OCI-LY3 (cell line): ENCODE results near the gene GAPT.

ENCODE experiments used
- H2AFZ ChIP-seq: fragments of 200-600, 300-600 bp; shearing (Covaris generic); 2 replicates; pipeline ENCODE4 v1.6.0; 2014; ENCODE audit warnings: antibody characterized with exemption, low read depth, low read length
- H3K27ac ChIP-seq: fragments of 200-600, 300-600 bp; sonication (generic); 2 replicates; pipeline ENCODE4 v1.5.1; 2014; ENCODE audit warnings: mild to moderate bottlenecking, low read length, moderate library complexity, mixed read lengths
- H3K27me3 ChIP-seq: fragments of 200-600, 300-600 bp; sonication (generic); 2 replicates; pipeline ENCODE4 v1.6.1; 2014; ENCODE audit warnings: low read depth, low read length, mixed read lengths
- H3K36me3 ChIP-seq: fragments of 200-600, 300-600 bp; sonication (generic); replicated peaks from 2 replicates; pipeline ENCODE3; 2014; ENCODE audit warnings: low read depth, low read length, mixed read lengths
- H3K4me1 ChIP-seq: fragments of 300-600, 200-600 bp; sonication (generic); 2 replicates; pipeline ENCODE4 v1.6.1; 2014; ENCODE audit warnings: low read length, mixed read lengths
- H3K4me2 ChIP-seq: fragments of 200-600, 300-600 bp; sonication (generic); 2 replicates; pipeline ENCODE4 v1.6.1; 2014; ENCODE audit warnings: low read length, mixed read lengths
- H3K4me3 ChIP-seq: fragments of 300-600, 200-600 bp; sonication (generic); 2 replicates; pipeline ENCODE4 v1.5.1; 2014; ENCODE audit warnings: antibody characterized with exemption, mild to moderate bottlenecking, low read length, moderate library complexity
- H3K79me2 ChIP-seq: fragments of 300-600, 200-600 bp; shearing (Covaris generic); 2 replicates; pipeline ENCODE4 v1.6.1; 2014; ENCODE audit warnings: mild to moderate bottlenecking, low read length, mixed read lengths
- H3K9ac ChIP-seq: fragments of 300-600, 200-600 bp; shearing (Covaris generic); 2 replicates; pipeline ENCODE4 v1.6.0; 2014; ENCODE audit warnings: mild to moderate bottlenecking, low read length, moderate library complexity
- H3K9me3 ChIP-seq: fragments of 200-600, 300-600 bp; shearing (Covaris generic); 2 replicates; pipeline ENCODE4 v1.6.1; 2014; ENCODE audit warnings: low read length, mixed read lengths; ENCODE audit not compliant: insufficient read depth
- H4K20me1 ChIP-seq: fragments of 200-600, 300-600 bp; sonication (generic); 2 replicates; pipeline ENCODE4 v1.6.1; 2016; ENCODE audit warnings: low read length, mixed read lengths; ENCODE audit not compliant: insufficient read depth
- EZH2phosphoT487 ChIP-seq: fragments of 200-600 bp; shearing (Covaris generic); IDR thresholded peaks from 2 replicates; pipeline ENCODE4 v1.6.1; 2018; ENCODE audit warnings: antibody characterized with exemption, mixed run types, low read depth
- TF ChIP-seq, protein P1 (sequence below): fragments of 200-600, 300-600 bp; sonication (generic); IDR thresholded peaks from 2 replicates; pipeline ENCODE4 v1.5.1; 2014; ENCODE audit warnings: antibody characterized with exemption, low read length, low read depth

GAPT gene

GRCh38 chr5:58491216-58491892, at the start of gene GAPT:
GAPT (plus strand) TSS chr5:58491435; CDS start chr5:58494537, 3,102 bp downstream.
- peak within 1 kb of the TSS; percentile 45 for H3K4me3 ChIP-seq
- H3K4me1 ChIP-seq = peaks cover 29% of the 10 kb centered on the region
- H3K27me3 ChIP-seq = no peaks in the 10 kb centered on the region
- H3K9ac ChIP-seq = peak within 1 kb of the TSS; percentile 32; the same call in 1 of the 2 replicates
- H3K79me2 ChIP-seq = no peaks in the 10 kb centered on the region
- peak within 1 kb of the TSS; percentile 29; the same call in 1 of the 2 replicates for H2AFZ ChIP-seq
- TF ChIP-seq EZH2phosphoT487 = no peak
- TF ChIP-seq, protein P1, sequence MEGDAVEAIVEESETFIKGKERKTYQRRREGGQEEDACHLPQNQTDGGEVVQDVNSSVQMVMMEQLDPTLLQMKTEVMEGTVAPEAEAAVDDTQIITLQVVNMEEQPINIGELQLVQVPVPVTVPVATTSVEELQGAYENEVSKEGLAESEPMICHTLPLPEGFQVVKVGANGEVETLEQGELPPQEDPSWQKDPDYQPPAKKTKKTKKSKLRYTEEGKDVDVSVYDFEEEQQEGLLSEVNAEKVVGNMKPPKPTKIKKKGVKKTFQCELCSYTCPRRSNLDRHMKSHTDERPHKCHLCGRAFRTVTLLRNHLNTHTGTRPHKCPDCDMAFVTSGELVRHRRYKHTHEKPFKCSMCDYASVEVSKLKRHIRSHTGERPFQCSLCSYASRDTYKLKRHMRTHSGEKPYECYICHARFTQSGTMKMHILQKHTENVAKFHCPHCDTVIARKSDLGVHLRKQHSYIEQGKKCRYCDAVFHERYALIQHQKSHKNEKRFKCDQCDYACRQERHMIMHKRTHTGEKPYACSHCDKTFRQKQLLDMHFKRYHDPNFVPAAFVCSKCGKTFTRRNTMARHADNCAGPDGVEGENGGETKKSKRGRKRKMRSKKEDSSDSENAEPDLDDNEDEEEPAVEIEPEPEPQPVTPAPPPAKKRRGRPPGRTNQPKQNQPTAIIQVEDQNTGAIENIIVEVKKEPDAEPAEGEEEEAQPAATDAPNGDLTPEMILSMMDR = no peak
- no peaks in the 10 kb centered on the region for H4K20me1 ChIP-seq
- peak within 1 kb of the TSS; percentile 47 for H3K4me2 ChIP-seq
- H3K36me3 ChIP-seq = no peaks in the 10 kb centered on the region
- H3K9me3 ChIP-seq = no peaks in the 10 kb centered on the region
- peak within 1 kb of the TSS; percentile 47 for H3K27ac ChIP-seq

GRCh38 chr5:58444805-58445204, 46.4 kb upstream of the GAPT start:
- no peaks in the 10 kb centered on the region for H3K9me3 ChIP-seq
- H3K9ac ChIP-seq = no peak overlapping the region
- no peak overlapping the region for H3K4me3 ChIP-seq
- H3K4me1 ChIP-seq = no peaks in the 10 kb centered on the region
- H4K20me1 ChIP-seq = no peaks in the 10 kb centered on the region
- H3K4me2 ChIP-seq = no peak overlapping the region
- H3K27me3 ChIP-seq = no peaks in the 10 kb centered on the region
- H3K27ac ChIP-seq = no peak overlapping the region
- no peaks in the 10 kb centered on the region for H3K36me3 ChIP-seq
- H3K79me2 ChIP-seq = no peaks in the 10 kb centered on the region
- TF ChIP-seq EZH2phosphoT487 = no peak
- no peak overlapping the region for H2AFZ ChIP-seq

GRCh38 chr5:58446024-58446423, 45.2 kb upstream of the GAPT start:
- Histone ChIP-seq H3K36me3 (no peaks in the 10 kb centered on the region), H3K27me3 (no peaks in the 10 kb centered on the region), H3K4me1 (no peaks in the 10 kb centered on the region), H3K79me2 (no peaks in the 10 kb centered on the region), H3K27ac (no peak overlapping the region), H3K4me3 (no peak overlapping the region), H2AFZ (no peak overlapping the region), H3K4me2 (no peak overlapping the region), H3K9me3 (no peaks in the 10 kb centered on the region), H4K20me1 (no peaks in the 10 kb centered on the region), H3K9ac (no peak overlapping the region)
- TF ChIP-seq EZH2phosphoT487 = no peak
- TF ChIP-seq, protein P1 = no peak

GRCh38 chr5:58447226-58447625, 44.0 kb upstream of the GAPT start:
- no peak overlapping the region for H3K9ac ChIP-seq
- H3K4me3 ChIP-seq = no peak overlapping the region
- no peaks in the 10 kb centered on the region for H3K27me3 ChIP-seq
- no peak overlapping the region for H2AFZ ChIP-seq
- H4K20me1 ChIP-seq = no peaks in the 10 kb centered on the region
- no peak overlapping the region for H3K27ac ChIP-seq
- no peaks in the 10 kb centered on the region for H3K36me3 ChIP-seq
- no peaks in the 10 kb centered on the region for H3K79me2 ChIP-seq
- TF ChIP-seq, protein P1 = no peak
- TF ChIP-seq EZH2phosphoT487 = no peak
- no peaks in the 10 kb centered on the region for H3K9me3 ChIP-seq
- H3K4me1 ChIP-seq = no peaks in the 10 kb centered on the region
- H3K4me2 ChIP-seq = no peak overlapping the region
